PC-3 (cell line): ENCODE measurements around the gene ZBTB7C. TPM values are rescaled to one million over a fixed set of nuclear protein-coding genes. Genes with fewer than 3 reads are reported as not detected.
A peak's percentile ranks its signal among the peaks of the same experiment; 100 is the strongest.

Experiments
- ATAC-seq: fragments of 200-7000 bp; cut with Tn5 transposase; 2 replicates; pipeline ENCODE4 v1.9.1; 2020; ENCODE audit warnings: mild to moderate bottlenecking, moderate library complexity
- BruUV-seq: library from RNA; stranded (reverse); fragments of 400-500 nt; replicated peaks from 2 replicates; lab custom pipeline; 2021; lab: Mats Ljungman, UMichigan
- CTCF ChIA-PET: fragments of 300-600 bp; sonication (Branson Sonifier 250); formaldehyde crosslinking; loops from one replicate; lab custom pipeline; 2022; ENCODE audit warnings: antibody characterized with exemption; lab: Charles Lee
- POLR2A ChIA-PET: fragments of 300-600 bp; sonication (Branson Sonifier 250); formaldehyde crosslinking; loops from one replicate; lab custom pipeline; 2022; ENCODE audit warnings: antibody characterized with exemption; ENCODE audit not compliant: unreplicated experiment; lab: Charles Lee
- DNase-seq: peaks from one replicate; pipeline ENCODE4 v3.0.0-alpha.2; 2015
- H2AFZ ChIP-seq: fragments of 300-600 bp; sonication (generic); 2 replicates; pipeline ENCODE4 v1.6.0; 2016; ENCODE audit warnings: antibody characterized with exemption, low read length
- H3F3A ChIP-seq: fragments of 300-600 bp; sonication (generic); one replicate; pipeline ENCODE4 v1.6.0; 2017; ENCODE audit warnings: antibody characterized with exemption, low read length, control low read depth, mild to moderate bottlenecking; ENCODE audit not compliant: unreplicated experiment
- H3K27ac ChIP-seq: fragments of 300-600 bp; sonication (generic); 2 replicates; pipeline ENCODE4 v1.5.1; 2016; ENCODE audit warnings: mild to moderate bottlenecking, low read length
- H3K27me3 ChIP-seq: fragments of 300-600 bp; sonication (generic); 2 replicates; pipeline ENCODE4 v1.6.1; 2016; ENCODE audit warnings: low read length, mixed read lengths
- H3K36me3 ChIP-seq: fragments of 300-600 bp; sonication (generic); 2 replicates; pipeline ENCODE4 v1.6.1; 2016; ENCODE audit warnings: low read depth, mixed run types, low read length, mixed read lengths
- H3K4me1 ChIP-seq: fragments of 300-600 bp; sonication (generic); 2 replicates; pipeline ENCODE4 v1.5.1; 2016; ENCODE audit warnings: low read length; ENCODE audit not compliant: insufficient read depth
- H3K4me2 ChIP-seq: fragments of 300-600 bp; sonication (generic); 2 replicates; pipeline ENCODE4 v1.6.0; 2016; ENCODE audit warnings: low read length
- H3K4me3 ChIP-seq: fragments of 300-600 bp; sonication (generic); 2 replicates; pipeline ENCODE4 v1.5.1; 2016; ENCODE audit warnings: mild to moderate bottlenecking, low read length, mixed read lengths
- H3K79me2 ChIP-seq: fragments of 300-600 bp; sonication (generic); 2 replicates; pipeline ENCODE4 v1.6.1; 2017; ENCODE audit warnings: low read length, mixed read lengths
- H3K9ac ChIP-seq: fragments of 300-600 bp; sonication (generic); 2 replicates; pipeline ENCODE4 v1.6.0; 2016; ENCODE audit warnings: mild to moderate bottlenecking, low read length
- H3K9me2 ChIP-seq: fragments of 300-600 bp; sonication (generic); replicated peaks from 2 replicates; pipeline ENCODE4 v1.6.1; 2016; ENCODE audit warnings: mixed run types, low read length, mixed read lengths
- H3K9me3 ChIP-seq: fragments of 300-600 bp; sonication (generic); 2 replicates; pipeline ENCODE4 v1.6.1; 2016; ENCODE audit warnings: low read length, mixed read lengths
- H4K20me1 ChIP-seq: fragments of 300-600 bp; sonication (generic); 2 replicates; pipeline ENCODE4 v1.6.1; 2016; ENCODE audit warnings: low read length, mixed read lengths
- CTCF ChIP-seq: fragments of 300-600 bp; sonication (generic); conservative IDR thresholded peaks from 2 replicates; pipeline ENCODE4 v1.5.1; 2017; ENCODE audit warnings: antibody characterized with exemption, low read depth, mild to moderate bottlenecking, low read length
- EZH2 ChIP-seq: fragments of 300-600 bp; sonication (generic); IDR thresholded peaks from one replicate; pipeline ENCODE4 v1.6.1; 2017; ENCODE audit warnings: antibody characterized with exemption, mild to moderate bottlenecking, low read length; ENCODE audit not compliant: unreplicated experiment
- EZH2phosphoT487 ChIP-seq: fragments of 300-600 bp; sonication (generic); IDR thresholded peaks from 2 replicates; pipeline ENCODE4 v1.6.1; 2018; ENCODE audit warnings: mild to moderate bottlenecking, antibody characterized with exemption, low read length, borderline replicate concordance
- intact Hi-C: fragments of 100-400 bp; cut with micrococcal nuclease; formaldehyde crosslinking; loops from 2 replicates; pipeline ENCODE4 v1.9.0; 2023
- total RNA-seq: library from RNA; depleted of rRNA; stranded (reverse); fragments of >200 nt; gene quantifications from 2 replicates; pipeline ENCODE4 v1.2.3, GENCODE V29; 2014

ZBTB7C gene
- total RNA-seq, 1 experiment from 2014 or later, result 1.3 TPM

- Histone ChIP-seq H2AFZ (no peak overlapping the region), H3K4me1 (peaks cover 9% of the 10 kb centered on the region; the same call in 1 of the 2 replicates), H3K9me2 (no peaks in the 10 kb centered on the region), H3K27ac (no peak overlapping the region), H3K4me2 (no peak overlapping the region), H3K27me3 (no peaks in the 10 kb centered on the region), H3K36me3 (no peaks in the 10 kb centered on the region), H3K9me3 (no peaks in the 10 kb centered on the region), H3K79me2 (no peaks in the 10 kb centered on the region), H4K20me1 (no peaks in the 10 kb centered on the region), H3K4me3 (no peak overlapping the region), H3F3A (no peaks in the 10 kb centered on the region), H3K9ac (no peak overlapping the region)
- intact Hi-C loops, result loop anchor here (10.0 kb wide), 1 partner anchor 97 kb away; no protein-coding TSS in a partner anchor
- TF ChIP-seq EZH2phosphoT487 (no peak), CTCF (peak; percentile 38), EZH2 (no peak)
- ChIA-PET POLR2A (no interaction called here), CTCF (no interaction called here)
- ATAC-seq (no peak), DNase-seq (no peak)
- no TSS peak for BruUV-seq
Observed at GRCh38 chr18:48037481-48038271, 371.5 kb downstream of the ZBTB7C start.

GRCh38 chr18:48036641-48037421 is 372.4 kb downstream of the ZBTB7C start:
- H3F3A ChIP-seq, result no peaks in the 10 kb centered on the region
- H3K27ac ChIP-seq, result no peak overlapping the region
- ATAC-seq (no peak), DNase-seq (no peak)
- no peaks in the 10 kb centered on the region for H3K36me3 ChIP-seq
- intact Hi-C loops, result loop anchor here (10.0 kb wide), 1 partner anchor 98 kb away; no protein-coding TSS in a partner anchor
- no peaks in the 10 kb centered on the region for H3K27me3 ChIP-seq
- H3K9me3 ChIP-seq, result no peaks in the 10 kb centered on the region
- BruUV-seq, result no TSS peak
- H3K9me2 ChIP-seq, result no peaks in the 10 kb centered on the region
- H4K20me1 ChIP-seq, result no peaks in the 10 kb centered on the region
- peaks cover 9% of the 10 kb centered on the region; the same call in 1 of the 2 replicates for H3K4me1 ChIP-seq
- TF ChIP-seq EZH2phosphoT487 (no peak), CTCF (no peak), EZH2 (no peak)
- H3K79me2 ChIP-seq, result no peaks in the 10 kb centered on the region
- no peak overlapping the region for H3K9ac ChIP-seq
- H3K4me2 ChIP-seq, result no peak overlapping the region
- H3K4me3 ChIP-seq, result no peak overlapping the region
- no peak overlapping the region for H2AFZ ChIP-seq
- ChIA-PET POLR2A (no interaction called here), CTCF (no interaction called here)
